Measurements from ENCODE around the gene STRN4.

GRCh38 chr19:46722004-46722380 is 24.3 kb downstream of the STRN4 start:
- TF ChIP-seq CTCF (IDR thresholded peaks at IDR 0.05; ENCODE audit: insufficient read depth, low read length, poor library complexity, severe bottlenecking) = no peak
- TF ChIP-seq EZH2phosphoT487 (conservative IDR thresholded peaks at IDR 0.05; ENCODE audit: low read length) = no peak

All from SU-DHL-6 (cell line).